Measurements from ENCODE around the gene HNRNPA3. TPM values are rescaled to one million over a fixed set of nuclear protein-coding genes. Genes with fewer than 3 reads are reported as not detected.
"Not testable (repeated sequence)": the region's sequence is repeated elsewhere in the genome, so short reads cannot be mapped to it uniquely, and the experiment has no call there.

Gene HNRNPA3
- total RNA-seq, 3 donors from 2014 or later (not counting 1 experiment from before 2014, with no cell fraction given) = 223 to 298 (median 289) TPM

GRCh38 chr2:177192788-177193187 is 19.8 kb upstream of the HNRNPA3 start:
- intact Hi-C loops (cut with micrococcal nuclease) = no loop called here
- H3K4me1 ChIP-seq (ENCODE audit: control insufficient read depth, insufficient read depth, low read length) = no peaks in the 10 kb centered on the region
- Mint-ChIP-seq H3K27ac (no peak overlapping the region), H3K4me1 (no peaks in the 10 kb centered on the region), H3K9me3 (no peaks in the 10 kb centered on the region), H3K4me3 (no peak overlapping the region), H3K36me3 (no peaks in the 10 kb centered on the region), H3K27me3 (ENCODE audit: low read depth in 2 of 2) (no peaks in the 10 kb centered on the region)
- H3K27ac ChIP-seq (ENCODE audit: low read length) = no peak overlapping the region
- H3K36me3 ChIP-seq (ENCODE audit: control insufficient read depth, insufficient read depth, low read length) = no peaks in the 10 kb centered on the region
- WGBS (ENCODE audit: insufficient coverage) = no CpG with 5 or more reads among the region's 1 CpG
- ATAC-seq = no peak
- DNase-seq = no peak
- no peaks in the 10 kb centered on the region for H3K27me3 ChIP-seq (ENCODE audit: control insufficient read depth, insufficient read depth, low read length)
- no peak overlapping the region for H3K4me3 ChIP-seq (ENCODE audit: low read length)
- no peak for TF ChIP-seq CTCF (IDR thresholded peaks at IDR 0.05)
- H3K9me3 ChIP-seq (ENCODE audit: control insufficient read depth, insufficient read depth, low read length) = no peaks in the 10 kb centered on the region

GRCh38 chr2:177193240-177193639 is 19.4 kb upstream of the HNRNPA3 start:
- WGBS (ENCODE audit: insufficient coverage) = no CpG with 5 or more reads among the region's 4 CpGs
- no peaks in the 10 kb centered on the region for H3K27me3 Mint-ChIP-seq (ENCODE audit: low read depth in 2 of 2)

GRCh38 chr2:177195194-177195593 is 17.4 kb upstream of the HNRNPA3 start:
- DNase-seq (peak in 1 of 2 donors; percentile 27), ATAC-seq (peak in 2 of 3 donors; percentile 41 to 52)
- Mint-ChIP-seq H3K4me3 (no peak overlapping the region), H3K9me3 (no peaks in the 10 kb centered on the region), H3K36me3 (no peaks in the 10 kb centered on the region), H3K27ac (no peak overlapping the region), H3K27me3 (ENCODE audit: low read depth in 2 of 2) (no peaks in the 10 kb centered on the region), H3K4me1 (no peaks in the 10 kb centered on the region)
- no peak overlapping the region for H3K4me3 ChIP-seq (ENCODE audit: low read length)
- H3K27ac ChIP-seq (ENCODE audit: low read length) = no peak overlapping the region
- H3K4me1 ChIP-seq (ENCODE audit: control insufficient read depth, insufficient read depth, low read length) = no peaks in the 10 kb centered on the region
- no peaks in the 10 kb centered on the region for H3K27me3 ChIP-seq (ENCODE audit: control insufficient read depth, insufficient read depth, low read length)
- WGBS (ENCODE audit: insufficient coverage) = 79% methylated on average over 1 of the region's 1 CpG
- no peak for TF ChIP-seq CTCF (IDR thresholded peaks at IDR 0.05)
- intact Hi-C loops (cut with micrococcal nuclease) = no loop called here
- H3K36me3 ChIP-seq (ENCODE audit: control insufficient read depth, insufficient read depth, low read length) = no peaks in the 10 kb centered on the region
- H3K9me3 ChIP-seq (ENCODE audit: control insufficient read depth, insufficient read depth, low read length) = no peaks in the 10 kb centered on the region

More at GRCh38 chr2:177193240-177193639, 19.4 kb upstream of the HNRNPA3 start:
- no peaks in the 10 kb centered on the region for H3K9me3 ChIP-seq (ENCODE audit: control insufficient read depth, insufficient read depth, low read length)
- H3K4me3 ChIP-seq (ENCODE audit: low read length) = no peak overlapping the region
- H3K27me3 ChIP-seq (ENCODE audit: control insufficient read depth, insufficient read depth, low read length) = no peaks in the 10 kb centered on the region
- H3K4me1 Mint-ChIP-seq = no peaks in the 10 kb centered on the region
- H3K36me3 Mint-ChIP-seq = no peaks in the 10 kb centered on the region
- DNase-seq = no peak
- H3K4me1 ChIP-seq (ENCODE audit: control insufficient read depth, insufficient read depth, low read length) = no peaks in the 10 kb centered on the region
- H3K4me3 Mint-ChIP-seq = no peak overlapping the region
- H3K36me3 ChIP-seq (ENCODE audit: control insufficient read depth, insufficient read depth, low read length) = no peaks in the 10 kb centered on the region
- intact Hi-C loops (cut with micrococcal nuclease) = no loop called here
- H3K27ac Mint-ChIP-seq = no peak overlapping the region
- no peaks in the 10 kb centered on the region for H3K9me3 Mint-ChIP-seq
- no peak for ATAC-seq
- no peak overlapping the region for H3K27ac ChIP-seq (ENCODE audit: low read length)
- TF ChIP-seq CTCF (IDR thresholded peaks at IDR 0.05) = no peak

GRCh38 chr2:177200419-177200818 is 12.2 kb upstream of the HNRNPA3 start:
- H3K9me3 ChIP-seq (ENCODE audit: control insufficient read depth, insufficient read depth, low read length); H3K36me3 Mint-ChIP-seq; DNase-seq; intact Hi-C loops (cut with micrococcal nuclease); H3K4me3 ChIP-seq (ENCODE audit: low read length); ATAC-seq; H3K27me3 ChIP-seq (ENCODE audit: control insufficient read depth, insufficient read depth, low read length); H3K4me1 ChIP-seq (ENCODE audit: control insufficient read depth, insufficient read depth, low read length); H3K27ac ChIP-seq (ENCODE audit: low read length); H3K9me3 Mint-ChIP-seq; H3K27ac Mint-ChIP-seq; H3K27me3 Mint-ChIP-seq (ENCODE audit: low read depth in 2 of 2); H3K36me3 ChIP-seq (ENCODE audit: control insufficient read depth, insufficient read depth, low read length); H3K4me3 Mint-ChIP-seq; H3K4me1 Mint-ChIP-seq: not testable (repeated sequence)
- 93% methylated on average over 6 of the region's 7 CpGs for WGBS (ENCODE audit: insufficient coverage)

Measured in natural killer cell (primary cell).